ENCODE measurements around the gene HTT. TPM values are rescaled to one million over a fixed set of nuclear protein-coding genes. Genes with fewer than 3 reads are reported as not detected.

The HTT gene
- total RNA-seq, 2 donors from 2014 or later = 51.0 to 55.5 TPM

GRCh38 chr4:3042226-3042625, 32.3 kb upstream of the HTT start:
- H3K36me3 ChIP-seq = no peaks in the 10 kb centered on the region
- peak overlapping the region; percentile 87 to 89 for H3K9ac ChIP-seq (ENCODE audit: low read depth in 2 of 2, low read length in 2 of 2)
- TF ChIP-seq CTCF (IDR thresholded peaks at IDR 0.05) = no peak
- H3K9me3 ChIP-seq = no peaks in the 10 kb centered on the region
- intact Hi-C loops (cut with DNase I) = no loop called here
- H3K4me1 ChIP-seq = no peaks in the 10 kb centered on the region
- peak overlapping the region; percentile 48 for H3K27ac ChIP-seq
- no peaks in the 10 kb centered on the region for H3K27me3 ChIP-seq
- peak overlapping the region; percentile 44 for H3K4me3 ChIP-seq
- no peak for DNase-seq

GRCh38 chr4:3043282-3044020, 31.0 kb upstream of the HTT start:
- Histone ChIP-seq H3K4me3 (no peak overlapping the region), H3K27ac (no peak overlapping the region), H3K36me3 (no peaks in the 10 kb centered on the region), H3K9me3 (no peaks in the 10 kb centered on the region), H3K9ac (ENCODE audit: low read depth in 2 of 2, low read length in 2 of 2) (no peak overlapping the region), H3K4me1 (no peaks in the 10 kb centered on the region), H3K27me3 (no peaks in the 10 kb centered on the region)
- intact Hi-C loops (cut with DNase I) = no loop called here
- DNase-seq = no peak
- TF ChIP-seq CTCF (IDR thresholded peaks at IDR 0.05) = no peak

GRCh38 chr4:3044870-3045819, 29.3 kb upstream of the HTT start:
- peak; percentile 38 for DNase-seq
- no peak overlapping the region for H3K9ac ChIP-seq (ENCODE audit: low read depth in 2 of 2, low read length in 2 of 2)
- H3K27ac ChIP-seq = no peak overlapping the region
- H3K4me1 ChIP-seq = no peaks in the 10 kb centered on the region
- H3K9me3 ChIP-seq = no peaks in the 10 kb centered on the region
- intact Hi-C loops (cut with DNase I) = no loop called here
- no peaks in the 10 kb centered on the region for H3K27me3 ChIP-seq
- no peak for TF ChIP-seq CTCF (IDR thresholded peaks at IDR 0.05)
- H3K4me3 ChIP-seq = no peak overlapping the region
- no peaks in the 10 kb centered on the region for H3K36me3 ChIP-seq

GRCh38 chr4:3046162-3046561, 28.3 kb upstream of the HTT start:
- H3K4me1 ChIP-seq = no peaks in the 10 kb centered on the region
- TF ChIP-seq CTCF (IDR thresholded peaks at IDR 0.05) = no peak

GRCh38 chr4:3046623-3047022, 27.9 kb upstream of the HTT start:
- H3K27ac ChIP-seq = no peak overlapping the region
- no peaks in the 10 kb centered on the region for H3K4me1 ChIP-seq
- H3K36me3 ChIP-seq = no peaks in the 10 kb centered on the region
- no peaks in the 10 kb centered on the region for H3K9me3 ChIP-seq
- intact Hi-C loops (cut with DNase I) = no loop called here
- H3K9ac ChIP-seq (ENCODE audit: low read depth in 2 of 2, low read length in 2 of 2) = no peak overlapping the region
- H3K4me3 ChIP-seq = no peak overlapping the region
- TF ChIP-seq CTCF (IDR thresholded peaks at IDR 0.05) = no peak
- no peaks in the 10 kb centered on the region for H3K27me3 ChIP-seq
- no peak for DNase-seq

More at GRCh38 chr4:3046162-3046561, 28.3 kb upstream of the HTT start:
- Histone ChIP-seq H3K27ac (no peak overlapping the region), H3K9me3 (no peaks in the 10 kb centered on the region), H3K36me3 (no peaks in the 10 kb centered on the region), H3K4me3 (no peak overlapping the region), H3K9ac (ENCODE audit: low read depth in 2 of 2, low read length in 2 of 2) (no peak overlapping the region), H3K27me3 (no peaks in the 10 kb centered on the region)
- DNase-seq = no peak
- intact Hi-C loops (cut with DNase I) = no loop called here
